Suprapubic skin (tissue), 4 donors: ENCODE data around the gene SLC22A1. TPM values are rescaled to one million over a fixed set of nuclear protein-coding genes. Genes with fewer than 3 reads are reported as not detected.

Experiments
- DNase-seq, 2 donors: peaks; one replicate each; pipeline ENCODE4 v3.0.0-alpha.2; 2019; ENCODE audit warnings: low spot score in 2 of 2
- H3K27ac ChIP-seq: fragments of 200-600 bp; sonication (generic); one replicate; pipeline ENCODE4 v1.5.1; 2019
- H3K27me3 ChIP-seq: fragments of 200-600 bp; sonication (generic); one replicate; pipeline ENCODE4 v1.5.1; 2019
- H3K36me3 ChIP-seq: fragments of 200-600 bp; sonication (generic); one replicate; pipeline ENCODE4 v1.5.1; 2019
- H3K4me1 ChIP-seq: fragments of 200-600 bp; sonication (generic); one replicate; pipeline ENCODE4 v1.5.1; 2019
- H3K4me3 ChIP-seq: fragments of 200-600 bp; sonication (generic); one replicate; pipeline ENCODE4 v1.5.1; 2019; ENCODE audit warnings: mild to moderate bottlenecking
- H3K9me3 ChIP-seq: fragments of 200-600 bp; sonication (generic); one replicate; pipeline ENCODE4 v1.5.1; 2019
- CTCF ChIP-seq, 2 donors: fragments of 200-600 bp in 1 of 2; fragments of 450-650 bp in 1 of 2; sonication (generic) in 1 of 2; IDR thresholded peaks; one replicate each; pipeline ENCODE4 v1.5.1; 2016 to 2019; ENCODE audit warnings: antibody characterized with exemption in 2 of 2, mild to moderate bottlenecking in 1 of 2, moderate library complexity in 1 of 2
- EP300 ChIP-seq: sonication (generic); formaldehyde crosslinking; IDR thresholded peaks from one replicate; pipeline ENCODE4 v1.6.1; 2017; ENCODE audit warnings: antibody characterized with exemption
- POLR2A ChIP-seq, 2 donors: fragments of 450-650 bp; IDR thresholded peaks; one replicate each; pipeline ENCODE4 v1.6.1; 2017; ENCODE audit warnings: antibody characterized with exemption in 2 of 2, mild to moderate bottlenecking in 2 of 2, moderate library complexity in 2 of 2
- POLR2AphosphoS5 ChIP-seq, 3 donors: sonication (generic); formaldehyde crosslinking; IDR thresholded peaks; one replicate each; pipeline ENCODE4 v1.6.1; 2017; ENCODE audit warnings: antibody characterized with exemption in 3 of 3
- WGBS: methylation state at CpG from one replicate; pipeline ENCODE4 v1.1.5; 2018; 5-methylcytosine and 5-hydroxymethylcytosine counted together
- total RNA-seq, 4 donors: library from RNA; depleted of rRNA; stranded (reverse); fragments of >200 nt; gene quantifications; one replicate each; pipeline ENCODE4 v1.1.0, GENCODE V29; 2016

SLC22A1 gene
- total RNA-seq, 4 donors from 2014 or later = 0.26 to 3.9 (median 3.3) TPM; not detected in 1

GRCh38 chr6:160134779-160135547 is 13.3 kb downstream of the SLC22A1 start:
- WGBS = 89% methylated on average over 6 of the region's 6 CpGs
- Histone ChIP-seq H3K4me3 (no peak overlapping the region), H3K27ac (no peak overlapping the region), H3K4me1 (peaks cover 8% of the 10 kb centered on the region), H3K9me3 (no peaks in the 10 kb centered on the region), H3K36me3 (no peaks in the 10 kb centered on the region), H3K27me3 (no peaks in the 10 kb centered on the region)
- TF ChIP-seq EP300 = no peak
- TF ChIP-seq POLR2A (IDR thresholded peaks at IDR 0.05) = no peak
- no peak for TF ChIP-seq POLR2AphosphoS5 (IDR thresholded peaks at IDR 0.05)
- no peak for TF ChIP-seq CTCF (IDR thresholded peaks at IDR 0.05)
- no peak for DNase-seq

GRCh38 chr6:160135907-160136655 is 14.5 kb downstream of the SLC22A1 start:
- WGBS = 81% methylated on average over 20 of the region's 21 CpGs
- Histone ChIP-seq H3K9me3 (no peaks in the 10 kb centered on the region), H3K4me1 (peaks cover 8% of the 10 kb centered on the region), H3K27me3 (no peaks in the 10 kb centered on the region), H3K36me3 (no peaks in the 10 kb centered on the region), H3K4me3 (no peak overlapping the region), H3K27ac (no peak overlapping the region)
- DNase-seq = no peak
- TF ChIP-seq EP300 (no peak), CTCF (IDR thresholded peaks at IDR 0.05) (no peak), POLR2A (IDR thresholded peaks at IDR 0.05) (no peak), POLR2AphosphoS5 (IDR thresholded peaks at IDR 0.05) (no peak)

GRCh38 chr6:160137130-160137988 is 15.7 kb downstream of the SLC22A1 start:
- no peak for DNase-seq
- Histone ChIP-seq H3K36me3 (no peaks in the 10 kb centered on the region), H3K27ac (no peak overlapping the region), H3K9me3 (no peaks in the 10 kb centered on the region), H3K4me1 (peaks cover 8% of the 10 kb centered on the region), H3K4me3 (no peak overlapping the region), H3K27me3 (no peaks in the 10 kb centered on the region)
- no peak for TF ChIP-seq POLR2A (IDR thresholded peaks at IDR 0.05)
- TF ChIP-seq POLR2AphosphoS5 (IDR thresholded peaks at IDR 0.05) = no peak
- no peak for TF ChIP-seq CTCF (IDR thresholded peaks at IDR 0.05)
- no peak for TF ChIP-seq EP300
- 82% methylated on average over 9 of the region's 12 CpGs for WGBS

- H3K4me3 ChIP-seq = no peak overlapping the region
- no peaks in the 10 kb centered on the region for H3K36me3 ChIP-seq
- no peaks in the 10 kb centered on the region for H3K27me3 ChIP-seq
- peaks cover 8% of the 10 kb centered on the region for H3K4me1 ChIP-seq
- H3K27ac ChIP-seq = no peak overlapping the region
- DNase-seq = no peak
- TF ChIP-seq POLR2AphosphoS5 (IDR thresholded peaks at IDR 0.05) (no peak), CTCF (IDR thresholded peaks at IDR 0.05) (peak; percentile 51 to 73)
- H3K9me3 ChIP-seq = no peaks in the 10 kb centered on the region
- 62% methylated on average over 8 of the region's 8 CpGs for WGBS
Observed at GRCh38 chr6:160137989-160138835, 16.6 kb downstream of the SLC22A1 start.
